ENCODE results near the gene CHRM4.

CHRM4 gene

GRCh38 chr11:46422588-46422987 is 31.0 kb upstream of the CHRM4 start:
- no peak overlapping the region for H3K27ac ChIP-seq (ENCODE audit: low read depth, low read length)
- no peak overlapping the region for H3K4me3 ChIP-seq (ENCODE audit: low read depth in 1 of 5, low read length in 5 of 5)
- peaks cover 12 to 41% (median 28%) of the 10 kb centered on the region in 5 donors for H3K36me3 ChIP-seq (ENCODE audit: control insufficient read depth in 5 of 5, insufficient read depth in 5 of 5, low read length in 5 of 5)
- H3K27me3 ChIP-seq (ENCODE audit: control insufficient read depth in 5 of 5, insufficient read depth in 4 of 5, low read length in 5 of 5): no peaks in the 10 kb centered on the region
- H3K9ac ChIP-seq (ENCODE audit: low read length in 5 of 5): no peak overlapping the region
- no peaks in the 10 kb centered on the region for H3K4me1 ChIP-seq (ENCODE audit: control insufficient read depth in 5 of 5, insufficient read depth in 5 of 5, low read length in 5 of 5)
- no peaks in the 10 kb centered on the region for H3K9me3 ChIP-seq (ENCODE audit: control insufficient read depth in 5 of 5, low read length in 5 of 5)

- H3K36me3 ChIP-seq (ENCODE audit: control insufficient read depth in 5 of 5, insufficient read depth in 5 of 5, low read length in 5 of 5): peaks cover 12 to 44% (median 34%) of the 10 kb centered on the region in 5 donors
Observed at GRCh38 chr11:46421257-46421880, 29.8 kb upstream of the CHRM4 start.

GRCh38 chr11:46420513-46420912 is 28.9 kb upstream of the CHRM4 start:
- Histone ChIP-seq H3K27me3 (ENCODE audit: control insufficient read depth in 5 of 5, insufficient read depth in 4 of 5, low read length in 5 of 5) (no peaks in the 10 kb centered on the region), H3K4me1 (ENCODE audit: control insufficient read depth in 5 of 5, insufficient read depth in 5 of 5, low read length in 5 of 5) (peaks cover 0 to 6% (median 5%) of the 10 kb centered on the region in 5 donors), H3K9ac (ENCODE audit: low read length in 5 of 5) (no peak overlapping the region), H3K27ac (ENCODE audit: low read depth, low read length) (no peak overlapping the region), H3K36me3 (ENCODE audit: control insufficient read depth in 5 of 5, insufficient read depth in 5 of 5, low read length in 5 of 5) (peaks cover 12 to 48% (median 39%) of the 10 kb centered on the region in 5 donors), H3K9me3 (ENCODE audit: control insufficient read depth in 5 of 5, low read length in 5 of 5) (no peaks in the 10 kb centered on the region), H3K4me3 (ENCODE audit: low read depth in 1 of 5, low read length in 5 of 5) (no peak overlapping the region)

More at GRCh38 chr11:46421257-46421880, 29.8 kb upstream of the CHRM4 start:
- H3K27ac ChIP-seq (ENCODE audit: low read depth, low read length): no peak overlapping the region
- peaks cover 0 to 4% (median 2%) of the 10 kb centered on the region in 5 donors for H3K4me1 ChIP-seq (ENCODE audit: control insufficient read depth in 5 of 5, insufficient read depth in 5 of 5, low read length in 5 of 5)
- H3K9ac ChIP-seq (ENCODE audit: low read length in 5 of 5): no peak overlapping the region
- no peaks in the 10 kb centered on the region for H3K9me3 ChIP-seq (ENCODE audit: control insufficient read depth in 5 of 5, low read length in 5 of 5)
- no peak overlapping the region for H3K4me3 ChIP-seq (ENCODE audit: low read depth in 1 of 5, low read length in 5 of 5)
- H3K27me3 ChIP-seq (ENCODE audit: control insufficient read depth in 5 of 5, insufficient read depth in 4 of 5, low read length in 5 of 5): no peaks in the 10 kb centered on the region

- Histone ChIP-seq H3K27me3 (ENCODE audit: control insufficient read depth in 5 of 5, insufficient read depth in 4 of 5, low read length in 5 of 5) (no peaks in the 10 kb centered on the region), H3K4me1 (ENCODE audit: control insufficient read depth in 5 of 5, insufficient read depth in 5 of 5, low read length in 5 of 5) (peaks cover 0 to 10% (median 5%) of the 10 kb centered on the region in 5 donors), H3K27ac (ENCODE audit: low read depth, low read length) (no peak overlapping the region), H3K4me3 (ENCODE audit: low read depth in 1 of 5, low read length in 5 of 5) (no peak overlapping the region), H3K36me3 (ENCODE audit: control insufficient read depth in 5 of 5, insufficient read depth in 5 of 5, low read length in 5 of 5) (peaks cover 12 to 61% (median 55%) of the 10 kb centered on the region in 5 donors), H3K9me3 (ENCODE audit: control insufficient read depth in 5 of 5, low read length in 5 of 5) (no peaks in the 10 kb centered on the region), H3K9ac (ENCODE audit: low read length in 5 of 5) (no peak overlapping the region)
Observed at GRCh38 chr11:46418751-46419150, 27.2 kb upstream of the CHRM4 start.

GRCh38 chr11:46417711-46418110 is 26.1 kb upstream of the CHRM4 start:
- Histone ChIP-seq H3K9me3 (ENCODE audit: control insufficient read depth in 5 of 5, low read length in 5 of 5) (no peaks in the 10 kb centered on the region), H3K36me3 (ENCODE audit: control insufficient read depth in 5 of 5, insufficient read depth in 5 of 5, low read length in 5 of 5) (peaks cover 10 to 65% (median 59%) of the 10 kb centered on the region in 5 donors), H3K27ac (ENCODE audit: low read depth, low read length) (no peak overlapping the region), H3K4me3 (ENCODE audit: low read depth in 1 of 5, low read length in 5 of 5) (no peak overlapping the region), H3K9ac (ENCODE audit: low read length in 5 of 5) (no peak overlapping the region), H3K27me3 (ENCODE audit: control insufficient read depth in 5 of 5, insufficient read depth in 4 of 5, low read length in 5 of 5) (no peaks in the 10 kb centered on the region), H3K4me1 (ENCODE audit: control insufficient read depth in 5 of 5, insufficient read depth in 5 of 5, low read length in 5 of 5) (peaks cover 0 to 10% (median 5%) of the 10 kb centered on the region in 5 donors)

- H3K27me3 ChIP-seq (ENCODE audit: control insufficient read depth in 5 of 5, insufficient read depth in 4 of 5, low read length in 5 of 5): no peaks in the 10 kb centered on the region
- no peak overlapping the region for H3K27ac ChIP-seq (ENCODE audit: low read depth, low read length)
- peaks cover 0 to 10% (median 5%) of the 10 kb centered on the region in 5 donors for H3K4me1 ChIP-seq (ENCODE audit: control insufficient read depth in 5 of 5, insufficient read depth in 5 of 5, low read length in 5 of 5)
- no peak overlapping the region for H3K4me3 ChIP-seq (ENCODE audit: low read depth in 1 of 5, low read length in 5 of 5)
- no peak overlapping the region for H3K9ac ChIP-seq (ENCODE audit: low read length in 5 of 5)
- peaks cover 0 to 52% (median 50%) of the 10 kb centered on the region in 5 donors for H3K36me3 ChIP-seq (ENCODE audit: control insufficient read depth in 5 of 5, insufficient read depth in 5 of 5, low read length in 5 of 5)
- no peaks in the 10 kb centered on the region for H3K9me3 ChIP-seq (ENCODE audit: control insufficient read depth in 5 of 5, low read length in 5 of 5)
Observed at GRCh38 chr11:46414879-46415278, 23.3 kb upstream of the CHRM4 start.

GRCh38 chr11:46414466-46414796 is 22.9 kb upstream of the CHRM4 start:
- Histone ChIP-seq H3K9ac (ENCODE audit: low read length in 5 of 5) (no peak overlapping the region), H3K36me3 (ENCODE audit: control insufficient read depth in 5 of 5, insufficient read depth in 5 of 5, low read length in 5 of 5) (peaks cover 0 to 57% (median 53%) of the 10 kb centered on the region in 5 donors), H3K9me3 (ENCODE audit: control insufficient read depth in 5 of 5, low read length in 5 of 5) (no peaks in the 10 kb centered on the region), H3K27me3 (ENCODE audit: control insufficient read depth in 5 of 5, insufficient read depth in 4 of 5, low read length in 5 of 5) (no peaks in the 10 kb centered on the region), H3K4me1 (ENCODE audit: control insufficient read depth in 5 of 5, insufficient read depth in 5 of 5, low read length in 5 of 5) (peaks cover 0 to 10% (median 5%) of the 10 kb centered on the region in 5 donors), H3K4me3 (ENCODE audit: low read depth in 1 of 5, low read length in 5 of 5) (no peak overlapping the region), H3K27ac (ENCODE audit: low read depth, low read length) (no peak overlapping the region)

- H3K36me3 ChIP-seq (ENCODE audit: control insufficient read depth in 5 of 5, insufficient read depth in 5 of 5, low read length in 5 of 5): peaks cover 0 to 61% (median 54%) of the 10 kb centered on the region in 5 donors
- no peak overlapping the region for H3K9ac ChIP-seq (ENCODE audit: low read length in 5 of 5)
- H3K27me3 ChIP-seq (ENCODE audit: control insufficient read depth in 5 of 5, insufficient read depth in 4 of 5, low read length in 5 of 5): no peaks in the 10 kb centered on the region
- no peaks in the 10 kb centered on the region for H3K9me3 ChIP-seq (ENCODE audit: control insufficient read depth in 5 of 5, low read length in 5 of 5)
- H3K4me1 ChIP-seq (ENCODE audit: control insufficient read depth in 5 of 5, insufficient read depth in 5 of 5, low read length in 5 of 5): peaks cover 0 to 10% (median 5%) of the 10 kb centered on the region in 5 donors
- H3K27ac ChIP-seq (ENCODE audit: low read depth, low read length): no peak overlapping the region
- no peak overlapping the region for H3K4me3 ChIP-seq (ENCODE audit: low read depth in 1 of 5, low read length in 5 of 5)
Observed at GRCh38 chr11:46413760-46414465, 22.3 kb upstream of the CHRM4 start.

- no peaks in the 10 kb centered on the region for H3K27me3 ChIP-seq (ENCODE audit: control insufficient read depth in 5 of 5, insufficient read depth in 4 of 5, low read length in 5 of 5)
- no peaks in the 10 kb centered on the region for H3K9me3 ChIP-seq (ENCODE audit: control insufficient read depth in 5 of 5, low read length in 5 of 5)
- peaks cover 2 to 7% (median 2%) of the 10 kb centered on the region in 5 donors for H3K4me1 ChIP-seq (ENCODE audit: control insufficient read depth in 5 of 5, insufficient read depth in 5 of 5, low read length in 5 of 5)
- peaks cover 0 to 64% (median 54%) of the 10 kb centered on the region in 5 donors for H3K36me3 ChIP-seq (ENCODE audit: control insufficient read depth in 5 of 5, insufficient read depth in 5 of 5, low read length in 5 of 5)
- no peak overlapping the region for H3K27ac ChIP-seq (ENCODE audit: low read depth, low read length)
- no peak overlapping the region for H3K9ac ChIP-seq (ENCODE audit: low read length in 5 of 5)
- no peak overlapping the region for H3K4me3 ChIP-seq (ENCODE audit: low read depth in 1 of 5, low read length in 5 of 5)
Observed at GRCh38 chr11:46410021-46410420, 18.4 kb upstream of the CHRM4 start.

- Histone ChIP-seq H3K4me3 (ENCODE audit: low read depth in 1 of 5, low read length in 5 of 5) (no peak overlapping the region), H3K27me3 (ENCODE audit: control insufficient read depth in 5 of 5, insufficient read depth in 4 of 5, low read length in 5 of 5) (no peaks in the 10 kb centered on the region), H3K9ac (ENCODE audit: low read length in 5 of 5) (no peak overlapping the region), H3K4me1 (ENCODE audit: control insufficient read depth in 5 of 5, insufficient read depth in 5 of 5, low read length in 5 of 5) (peaks cover 3 to 17% (median 13%) of the 10 kb centered on the region in 5 donors), H3K27ac (ENCODE audit: low read depth, low read length) (no peak overlapping the region), H3K9me3 (ENCODE audit: control insufficient read depth in 5 of 5, low read length in 5 of 5) (no peaks in the 10 kb centered on the region), H3K36me3 (ENCODE audit: control insufficient read depth in 5 of 5, insufficient read depth in 5 of 5, low read length in 5 of 5) (peaks cover 0 to 59% (median 43%) of the 10 kb centered on the region in 5 donors)
Observed at GRCh38 chr11:46408407-46408986, 16.9 kb upstream of the CHRM4 start.

Data from subcutaneous abdominal adipose tissue (tissue), 5 donors.